H1 (cell line): Measurements from ENCODE around the gene GGA3.

Experiments
- GTF2F1 ChIP-seq: IDR thresholded peaks from 2 replicates; pipeline ENCODE4 v1.6.1; 2012; ENCODE audit warnings: low read depth, low read length, improper control_type of control experiment, borderline replicate concordance
- KDM5A ChIP-seq: fragments of 200-600 bp; IDR thresholded peaks from 2 replicates; pipeline ENCODE4 v1.7.1; 2012; ENCODE audit warnings: mild to moderate bottlenecking, low read length, inconsistent platforms, mixed read lengths
- TF ChIP-seq, protein P1 (sequence below), 3 experiments: IDR thresholded peaks; 1 replicate in 2 of 3; 2 replicates in 1 of 3; pipeline versions ENCODE4 v1.5.1 to v1.6.1; 2011; ENCODE audit warnings: low read length in 3 of 3, mild to moderate bottlenecking in 3 of 3, inconsistent platforms in 2 of 3, low read depth in 1 of 3, moderate library complexity in 1 of 3; ENCODE audit not compliant: insufficient read depth in 1 of 3; ENCODE audit errors: control extremely low read depth in 1 of 3

DNA sequence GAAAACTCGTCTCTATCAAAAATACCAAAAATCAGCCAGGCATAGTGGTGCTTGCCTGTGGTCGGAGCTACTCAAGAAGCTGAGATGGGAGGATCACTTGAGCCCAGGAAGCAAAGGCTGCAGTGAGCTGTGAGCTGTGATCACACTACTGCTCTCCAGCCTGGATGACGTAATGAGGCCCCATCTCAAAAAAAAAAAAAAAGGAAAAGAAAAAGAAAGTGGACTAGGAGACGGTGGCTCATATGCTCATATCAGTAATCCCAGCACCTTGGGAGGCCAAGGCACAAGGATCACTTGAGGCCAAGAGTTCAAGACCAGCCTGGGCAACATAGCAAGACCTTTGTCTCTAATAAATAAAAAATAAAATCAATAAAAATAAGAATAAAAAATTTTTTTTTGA lies 69.8 kb downstream of the GGA3 start:
- TF ChIP-seq, protein P1, sequence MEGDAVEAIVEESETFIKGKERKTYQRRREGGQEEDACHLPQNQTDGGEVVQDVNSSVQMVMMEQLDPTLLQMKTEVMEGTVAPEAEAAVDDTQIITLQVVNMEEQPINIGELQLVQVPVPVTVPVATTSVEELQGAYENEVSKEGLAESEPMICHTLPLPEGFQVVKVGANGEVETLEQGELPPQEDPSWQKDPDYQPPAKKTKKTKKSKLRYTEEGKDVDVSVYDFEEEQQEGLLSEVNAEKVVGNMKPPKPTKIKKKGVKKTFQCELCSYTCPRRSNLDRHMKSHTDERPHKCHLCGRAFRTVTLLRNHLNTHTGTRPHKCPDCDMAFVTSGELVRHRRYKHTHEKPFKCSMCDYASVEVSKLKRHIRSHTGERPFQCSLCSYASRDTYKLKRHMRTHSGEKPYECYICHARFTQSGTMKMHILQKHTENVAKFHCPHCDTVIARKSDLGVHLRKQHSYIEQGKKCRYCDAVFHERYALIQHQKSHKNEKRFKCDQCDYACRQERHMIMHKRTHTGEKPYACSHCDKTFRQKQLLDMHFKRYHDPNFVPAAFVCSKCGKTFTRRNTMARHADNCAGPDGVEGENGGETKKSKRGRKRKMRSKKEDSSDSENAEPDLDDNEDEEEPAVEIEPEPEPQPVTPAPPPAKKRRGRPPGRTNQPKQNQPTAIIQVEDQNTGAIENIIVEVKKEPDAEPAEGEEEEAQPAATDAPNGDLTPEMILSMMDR (IDR thresholded peaks at IDR 0.05; ENCODE audit: control extremely low read depth in 1 of 3, insufficient read depth in 1 of 3, low read depth in 1 of 3, low read length in 3 of 3): no peak
- TF ChIP-seq GTF2F1: no peak
- no peak for TF ChIP-seq KDM5A
